IMR-90 (cell line): ENCODE results near the gene TMEM128. TPM values are rescaled to one million over a fixed set of nuclear protein-coding genes. Genes with fewer than 3 reads are reported as not detected.
"Not testable (repeated sequence)": the region's sequence is repeated elsewhere in the genome, so short reads cannot be mapped to it uniquely, and the experiment has no call there.

Experiments used
- ATAC-seq: fragments of 200-7000 bp; cut with Tn5 transposase; 2 replicates; pipeline ENCODE4 v1.9.1; 2020; ENCODE audit warnings: low read depth, mild to moderate bottlenecking, moderate library complexity
- BruUV-seq: library from RNA; stranded (reverse); fragments of 400-500 nt; replicated peaks from 2 replicates; lab custom pipeline; 2021; lab: Mats Ljungman, UMichigan
- CTCF ChIA-PET: fragments of 300-600 bp; formaldehyde crosslinking; extraction: SDS; loops from one replicate; lab custom pipeline; 2021; ENCODE audit warnings: antibody characterized with exemption; lab: Yijun Ruan, JAX
- POLR2A ChIA-PET: fragments of 300-600 bp; sonication (Branson Sonifier 250); formaldehyde crosslinking; loops from one replicate; lab custom pipeline; 2022; ENCODE audit warnings: antibody characterized with exemption; ENCODE audit not compliant: unreplicated experiment; lab: Charles Lee
- DNase-seq: peaks from one replicate; pipeline ENCODE4 v3.0.0; 2013
- H2AFZ ChIP-seq: replicated peaks from 2 replicates; pipeline ENCODE3; 2013; ENCODE audit warnings: low read length, mild to moderate bottlenecking; ENCODE audit not compliant: poor library complexity
- H2AK5ac ChIP-seq: 2 replicates; pipeline ENCODE4 v1.6.1; 2013; ENCODE audit warnings: low read depth, low read length, inconsistent platforms
- H2AK9ac ChIP-seq: replicated peaks from 2 replicates; pipeline ENCODE3; 2013; ENCODE audit warnings: mild to moderate bottlenecking, low read depth, low read length, moderate library complexity; ENCODE audit not compliant: poor library complexity
- H2BK120ac ChIP-seq: 2 replicates; pipeline ENCODE4 v1.6.1; 2013; ENCODE audit warnings: low read depth, low read length, inconsistent platforms
- H2BK15ac ChIP-seq: 3 replicates; pipeline ENCODE4 v1.6.1; 2013; ENCODE audit warnings: low read depth, low read length, inconsistent platforms
- H2BK20ac ChIP-seq: 2 replicates; pipeline ENCODE4 v1.6.1; 2013; ENCODE audit warnings: low read depth, mild to moderate bottlenecking, inconsistent platforms, low read length, moderate library complexity
- H2BK5ac ChIP-seq: 2 replicates; pipeline ENCODE4 v1.6.1; 2013; ENCODE audit warnings: mild to moderate bottlenecking, low read depth, low read length, inconsistent platforms; ENCODE audit not compliant: poor library complexity, severe bottlenecking
- H3K14ac ChIP-seq: replicated peaks from 2 replicates; pipeline ENCODE4 v1.6.1; 2013; ENCODE audit warnings: low read depth, low read length, inconsistent platforms
- H3K18ac ChIP-seq: 2 replicates; pipeline ENCODE4 v1.6.1; 2013; ENCODE audit warnings: low read depth, low read length, control low read depth
- H3K23ac ChIP-seq: 2 replicates; pipeline ENCODE4 v1.6.1; 2013; ENCODE audit warnings: low read depth, low read length, inconsistent platforms
- H3K27ac ChIP-seq: 2 replicates; pipeline ENCODE4 v1.5.1; 2013; ENCODE audit warnings: mild to moderate bottlenecking, control low read depth, low read length; ENCODE audit not compliant: insufficient read depth
- H3K27me3 ChIP-seq: 2 replicates; pipeline ENCODE4 v1.6.1; 2013; ENCODE audit warnings: low read length; ENCODE audit not compliant: control insufficient read depth, insufficient read depth
- H3K36me3 ChIP-seq: 2 replicates; pipeline ENCODE4 v1.6.1; 2013; ENCODE audit warnings: low read length, mixed read lengths; ENCODE audit not compliant: control insufficient read depth, insufficient read depth
- H3K4ac ChIP-seq: 2 replicates; pipeline ENCODE4 v1.6.1; 2013; ENCODE audit warnings: low read depth, low read length, inconsistent platforms
- H3K4me1 ChIP-seq: 2 replicates; pipeline ENCODE4 v1.6.1; 2013; ENCODE audit warnings: low read length, mixed read lengths; ENCODE audit not compliant: control insufficient read depth, insufficient read depth
- H3K4me2 ChIP-seq: 2 replicates; pipeline ENCODE4 v1.6.1; 2013; ENCODE audit warnings: low read depth, mild to moderate bottlenecking, control low read depth, low read length, moderate library complexity
- H3K4me3 ChIP-seq: 2 replicates; pipeline ENCODE4 v1.5.1; 2013; ENCODE audit warnings: low read depth, mild to moderate bottlenecking, control low read depth, low read length, moderate library complexity; ENCODE audit not compliant: insufficient read depth
- H3K56ac ChIP-seq: 2 replicates; pipeline ENCODE4 v1.6.1; 2013; ENCODE audit warnings: low read length, inconsistent platforms; ENCODE audit not compliant: insufficient read depth; ENCODE audit errors: extremely low read depth
- H3K79me1 ChIP-seq, 2 experiments: 2 replicates each; pipeline ENCODE4 v1.6.1; 2013; ENCODE audit warnings: low read length in 2 of 2, inconsistent platforms in 1 of 2, low read depth in 1 of 2
- H3K9ac ChIP-seq: 2 replicates; pipeline ENCODE4 v1.6.1; 2013; ENCODE audit warnings: low read depth, low read length, control low read depth
- H3K9me1 ChIP-seq: 2 replicates; pipeline ENCODE4 v1.6.1; 2013; ENCODE audit warnings: low read length, inconsistent platforms; ENCODE audit not compliant: insufficient read depth
- H3K9me3 ChIP-seq: 2 replicates; pipeline ENCODE4 v1.6.1; 2013; ENCODE audit warnings: low read length; ENCODE audit not compliant: control insufficient read depth, insufficient read depth
- H4K20me1 ChIP-seq: 2 replicates; pipeline ENCODE4 v1.6.1; 2013; ENCODE audit warnings: low read length, inconsistent platforms; ENCODE audit not compliant: insufficient read depth
- H4K5ac ChIP-seq: 2 replicates; pipeline ENCODE4 v1.6.1; 2013; ENCODE audit warnings: mild to moderate bottlenecking, low read depth, low read length, control low read depth
- H4K8ac ChIP-seq, 2 experiments: 2 replicates each; pipeline ENCODE4 v1.6.1; 2013; ENCODE audit warnings: low read depth in 2 of 2, low read length in 2 of 2, control low read depth in 1 of 2, inconsistent platforms in 1 of 2
- H4K91ac ChIP-seq: 2 replicates; pipeline ENCODE4 v1.6.1; 2013; ENCODE audit warnings: low read depth, low read length, inconsistent platforms; ENCODE audit not compliant: insufficient read depth
- WGBS, 2 experiments: methylation state at CpG; one replicate each; pipeline versions ENCODE4 v1.1.5 to v1.1.7; 2013; ENCODE audit warnings: missing lambda C conversion rate in 2 of 2; ENCODE audit not compliant: insufficient read length in 1 of 2; ENCODE audit errors: extremely low coverage in 2 of 2; 5-methylcytosine and 5-hydroxymethylcytosine counted together
- dilution Hi-C: fragments of 300-500 bp; cut with HindIII; formaldehyde crosslinking; loops from one replicate; pipeline ENCODE4 v1.14.3; 2018; ENCODE audit warnings: low sequenced_read_pairs; ENCODE audit not compliant: unreplicated experiment
- in situ Hi-C: fragments of 300-500 bp; cut with MboI; formaldehyde crosslinking; loops from 3 replicates; pipeline ENCODE4 v1.14.3; 2019; ENCODE audit warnings: low sequenced_read_pairs, inconsistent platforms, mixed read lengths
- intact Hi-C: fragments of 100-400 bp; cut with micrococcal nuclease; formaldehyde crosslinking; loops from 2 replicates; pipeline ENCODE4 v1.10.0; 2022
- polyA plus RNA-seq, 3 experiments: library from polyadenylated mRNA; depleted of rRNA; stranded (reverse); fragments of >200 nt; gene quantifications; 2 replicates each; pipeline ENCODE4 v1.2.3, GENCODE V29; 2012; ENCODE audit warnings: low replicate concordance in 1 of 3
- total RNA-seq: library from RNA; depleted of rRNA; stranded (reverse); fragments of >200 nt; gene quantifications from 2 replicates; pipeline ENCODE4 v1.2.3, GENCODE V29; 2012; rRNA removed

Gene TMEM128
- total and polyA plus RNA-seq, 2 of the 4 experiments (the other 2 are of a cell fraction), result 21.9 to 22.6 TPM

DNA sequence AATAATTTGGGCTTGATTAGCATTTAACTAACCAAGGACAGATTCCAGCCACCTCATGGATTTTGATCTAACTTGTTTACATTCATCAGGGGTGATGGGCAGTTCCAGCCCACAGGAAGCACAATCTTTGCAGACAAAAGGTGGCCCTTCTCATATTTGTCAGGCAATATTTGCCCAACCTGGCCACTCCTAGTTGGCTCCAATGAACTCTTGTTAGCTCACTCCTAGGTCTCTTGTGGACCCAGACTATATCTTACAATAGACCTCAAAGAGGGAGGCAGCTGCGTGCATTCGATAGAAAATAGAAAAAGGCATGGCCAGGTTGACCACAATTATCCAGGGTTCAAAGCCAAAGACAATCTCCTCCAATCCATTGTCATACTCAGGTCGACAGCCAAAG lies 59.5 kb downstream of the TMEM128 start:
- H3K36me3 ChIP-seq, H2BK5ac ChIP-seq, H3K4ac ChIP-seq, H4K91ac ChIP-seq, POLR2A ChIA-PET, ATAC-seq, H2BK120ac ChIP-seq, dilution Hi-C loops, H3K56ac ChIP-seq, H3K27me3 ChIP-seq, intact Hi-C loops, H3K14ac ChIP-seq, H2BK20ac ChIP-seq, H3K27ac ChIP-seq, H2AK5ac ChIP-seq, H3K4me3 ChIP-seq, H4K20me1 ChIP-seq, H3K4me1 ChIP-seq, H3K18ac ChIP-seq, H2AFZ ChIP-seq, H3K9ac ChIP-seq, H4K8ac ChIP-seq, CTCF ChIA-PET, H2AK9ac ChIP-seq, BruUV-seq, in situ Hi-C loops, H3K9me3 ChIP-seq, H3K4me2 ChIP-seq, H3K9me1 ChIP-seq, H2BK15ac ChIP-seq, H3K79me1 ChIP-seq, H3K23ac ChIP-seq, DNase-seq, H4K5ac ChIP-seq: not testable (repeated sequence)
- WGBS, 2 experiments, result no CpG with 5 or more reads among the region's 3 CpGs

Other genes with a start within 250 kb of the TMEM128 start
- not detected in 2 replicates for gene OTOP1, start 21.3 kb downstream of the TMEM128 start, total RNA-seq
- not detected in 2 replicates for gene OTOP1, start 21.3 kb downstream of the TMEM128 start, polyA plus RNA-seq (2012; rRNA removed)
- gene LYAR, start 41.9 kb upstream of the TMEM128 start, total RNA-seq, result 5.4 and 13.9 TPM in 2 replicates
- gene LYAR, start 41.9 kb upstream of the TMEM128 start, polyA plus RNA-seq (2012; rRNA removed), result 7.2 and 8.2 TPM in 2 replicates
- 4.2 and 4.8 TPM in 2 replicates for gene ZBTB49, start 42.0 kb upstream of the TMEM128 start, total RNA-seq
- 3.2 TPM in 2 replicates for gene ZBTB49, start 42.0 kb upstream of the TMEM128 start, polyA plus RNA-seq (2012; rRNA removed)
- 0.56 and 0.72 TPM in 2 replicates for gene NSG1, start 138.9 kb upstream of the TMEM128 start, total RNA-seq
- gene NSG1, start 138.9 kb upstream of the TMEM128 start, polyA plus RNA-seq (2012; rRNA removed), result 0.90 and 1.6 TPM in 2 replicates